Measurements from ENCODE around the gene SBF2.

Gene SBF2

DNA sequence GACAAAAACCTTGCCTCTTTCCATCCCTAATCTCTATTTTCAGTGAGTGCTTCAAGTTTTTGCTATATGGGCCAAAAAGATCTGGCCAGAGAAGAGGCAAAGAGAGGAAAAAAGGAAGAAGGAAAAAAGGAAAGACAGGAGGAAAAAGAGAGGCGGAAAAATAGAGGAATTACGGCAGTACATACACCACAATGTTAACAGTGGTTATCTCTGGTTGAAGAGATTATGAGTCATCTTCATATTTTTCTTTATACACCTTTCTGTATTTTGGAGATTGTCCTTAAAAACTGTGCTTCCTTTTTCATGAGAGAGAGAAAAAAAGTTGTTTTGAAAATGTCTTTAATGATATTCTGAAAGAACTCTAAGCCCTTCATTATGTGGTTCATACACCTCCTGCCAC lies 133.7 kb downstream of the SBF2 start:
- TF ChIP-seq CTCF (IDR thresholded peaks at IDR 0.05; ENCODE audit: extremely low read depth, insufficient read depth, missing control alignments) = no peak
- in situ Hi-C loops (cut with MboI; ENCODE audit: low pct_unique_long_range_greater_than_20kb, low sequenced_read_pairs, unreplicated experiment) = no loop called here
- no peak for DNase-seq (ENCODE audit: low spot score)

DNA sequence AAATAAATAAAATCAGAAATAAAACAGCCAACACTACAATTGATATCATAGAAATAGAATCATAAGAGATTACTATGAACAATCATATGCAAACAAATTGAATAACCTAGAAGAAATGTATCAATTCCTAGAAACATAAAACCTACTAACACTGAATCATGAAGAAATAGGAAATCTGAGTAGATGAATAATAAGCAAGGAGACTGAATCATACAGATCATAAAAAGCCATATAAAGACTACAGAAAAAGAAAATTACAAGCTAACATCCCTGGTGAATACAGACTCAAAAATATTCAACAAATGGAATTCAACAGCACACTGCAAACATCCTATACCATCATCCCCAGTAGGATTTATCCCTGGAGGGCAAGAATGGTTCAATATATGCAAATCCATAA lies 135.6 kb downstream of the SBF2 start:
- in situ Hi-C loops (cut with MboI; ENCODE audit: low pct_unique_long_range_greater_than_20kb, low sequenced_read_pairs, unreplicated experiment) = no loop called here
- no peak for TF ChIP-seq CTCF (IDR thresholded peaks at IDR 0.05; ENCODE audit: extremely low read depth, insufficient read depth, missing control alignments)
- DNase-seq (ENCODE audit: low spot score) = no peak

DNA sequence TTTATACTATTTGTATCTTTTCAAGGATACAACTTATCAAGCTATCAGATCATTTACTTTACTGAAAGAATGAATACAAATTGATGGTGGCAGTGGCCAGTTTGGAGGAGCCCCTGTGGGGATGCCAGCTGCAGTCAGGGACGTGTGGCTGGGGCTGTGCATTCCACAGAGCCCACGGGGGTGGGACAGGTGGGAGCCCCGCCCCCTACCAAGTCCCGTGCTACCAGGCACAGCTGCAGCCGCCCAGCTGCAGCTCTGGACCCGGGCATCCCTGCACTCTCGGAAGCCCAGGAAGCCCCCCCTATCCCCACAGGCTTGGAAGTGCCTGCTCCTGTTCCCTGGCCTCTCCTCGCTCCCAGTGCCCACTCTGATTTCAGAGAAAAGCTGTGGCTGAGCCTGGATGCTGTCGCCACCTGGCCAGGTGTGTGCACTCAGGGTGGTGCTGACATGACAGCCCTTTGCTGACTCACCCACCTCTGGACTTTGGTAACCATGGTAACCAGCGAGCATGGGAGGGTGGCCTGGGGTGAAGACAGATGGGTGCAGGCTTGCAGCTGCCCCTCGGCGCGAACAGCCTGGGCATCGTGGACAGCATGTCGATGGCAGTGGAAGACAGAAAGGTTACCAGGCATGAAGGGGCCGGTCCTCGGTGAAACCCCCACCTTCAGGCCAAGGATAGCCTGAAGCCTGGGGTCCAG lies 138.1 kb downstream of the SBF2 start:
- in situ Hi-C loops (cut with MboI; ENCODE audit: low pct_unique_long_range_greater_than_20kb, low sequenced_read_pairs, unreplicated experiment) = no loop called here
- DNase-seq (ENCODE audit: low spot score) = no peak
- no peak for TF ChIP-seq CTCF (IDR thresholded peaks at IDR 0.05; ENCODE audit: extremely low read depth, insufficient read depth, missing control alignments)

- TF ChIP-seq CTCF (IDR thresholded peaks at IDR 0.05; ENCODE audit: extremely low read depth, insufficient read depth, missing control alignments) = no peak
- no peak for DNase-seq (ENCODE audit: low spot score)
- in situ Hi-C loops (cut with MboI; ENCODE audit: low pct_unique_long_range_greater_than_20kb, low sequenced_read_pairs, unreplicated experiment) = no loop called here
Measured at GRCh38 chr11:10150800-10151199, 143.2 kb downstream of the SBF2 start.

DNA sequence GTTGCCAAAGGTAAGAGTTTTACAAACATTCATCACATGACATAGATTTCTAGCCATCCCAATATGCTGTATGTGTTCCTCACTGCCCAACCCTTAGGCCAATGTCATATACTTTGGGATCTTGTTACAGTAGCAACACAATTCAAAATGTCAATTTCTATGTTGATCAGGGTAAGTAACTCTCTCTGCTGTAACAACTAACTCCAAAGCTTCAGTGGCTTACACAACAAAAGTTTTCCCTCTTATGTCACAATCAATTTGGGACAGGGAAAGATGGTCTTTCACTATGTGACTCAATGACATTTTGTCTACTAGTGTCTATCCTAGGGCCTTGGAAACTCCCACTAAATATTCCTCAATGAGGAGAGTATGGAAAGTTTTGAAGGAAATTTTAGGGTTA lies 144.5 kb downstream of the SBF2 start:
- DNase-seq (ENCODE audit: low spot score) = no peak
- TF ChIP-seq CTCF (IDR thresholded peaks at IDR 0.05; ENCODE audit: extremely low read depth, insufficient read depth, missing control alignments) = no peak
- in situ Hi-C loops (cut with MboI; ENCODE audit: low pct_unique_long_range_greater_than_20kb, low sequenced_read_pairs, unreplicated experiment) = no loop called here

- TF ChIP-seq CTCF (IDR thresholded peaks at IDR 0.05; ENCODE audit: extremely low read depth, insufficient read depth, missing control alignments) = no peak
- in situ Hi-C loops (cut with MboI; ENCODE audit: low pct_unique_long_range_greater_than_20kb, low sequenced_read_pairs, unreplicated experiment) = no loop called here
- no peak for DNase-seq (ENCODE audit: low spot score)
Measured at GRCh38 chr11:10147195-10147594, 146.8 kb downstream of the SBF2 start.

Measured in GM13977 (cell line).